ENCODE results near the gene RPL13.

Gene RPL13

DNA sequence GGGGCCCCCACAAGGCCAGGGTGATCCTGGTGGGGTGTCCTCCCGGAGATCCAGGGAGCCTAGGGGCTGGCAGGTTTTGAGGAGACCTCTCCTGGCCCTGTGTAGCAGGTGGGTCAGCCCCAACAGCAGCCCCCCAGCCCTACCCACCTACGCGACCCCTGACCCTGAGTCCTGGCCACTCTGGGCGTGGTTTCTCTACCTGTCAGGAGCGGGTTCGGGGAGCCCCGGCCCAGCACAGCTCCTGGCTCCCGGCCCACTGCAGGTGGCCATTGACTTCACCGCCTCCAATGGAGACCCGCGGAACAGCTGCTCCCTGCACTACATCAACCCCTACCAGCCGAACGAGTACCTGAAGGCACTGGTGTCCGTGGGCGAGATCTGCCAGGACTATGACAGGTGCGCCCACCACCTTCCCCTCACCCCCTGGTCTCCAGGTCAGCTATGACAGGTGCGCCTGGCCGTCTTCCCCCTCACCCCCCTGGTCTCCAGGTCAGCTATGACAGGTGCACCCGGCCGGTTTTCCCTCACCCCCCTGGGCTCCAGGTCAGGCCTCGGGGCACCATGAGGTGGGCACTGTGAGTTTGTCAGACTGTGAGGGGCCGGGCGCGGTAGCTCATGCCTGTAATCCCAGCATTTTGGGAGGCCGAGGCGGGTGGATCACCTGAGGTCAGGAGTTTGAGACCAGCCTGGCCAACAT, 28.1 kb downstream of the RPL13 start:
- no peak overlapping the region for H3K4me3 ChIP-seq (ENCODE audit: low read depth, low read length)
- TF ChIP-seq, protein P1, sequence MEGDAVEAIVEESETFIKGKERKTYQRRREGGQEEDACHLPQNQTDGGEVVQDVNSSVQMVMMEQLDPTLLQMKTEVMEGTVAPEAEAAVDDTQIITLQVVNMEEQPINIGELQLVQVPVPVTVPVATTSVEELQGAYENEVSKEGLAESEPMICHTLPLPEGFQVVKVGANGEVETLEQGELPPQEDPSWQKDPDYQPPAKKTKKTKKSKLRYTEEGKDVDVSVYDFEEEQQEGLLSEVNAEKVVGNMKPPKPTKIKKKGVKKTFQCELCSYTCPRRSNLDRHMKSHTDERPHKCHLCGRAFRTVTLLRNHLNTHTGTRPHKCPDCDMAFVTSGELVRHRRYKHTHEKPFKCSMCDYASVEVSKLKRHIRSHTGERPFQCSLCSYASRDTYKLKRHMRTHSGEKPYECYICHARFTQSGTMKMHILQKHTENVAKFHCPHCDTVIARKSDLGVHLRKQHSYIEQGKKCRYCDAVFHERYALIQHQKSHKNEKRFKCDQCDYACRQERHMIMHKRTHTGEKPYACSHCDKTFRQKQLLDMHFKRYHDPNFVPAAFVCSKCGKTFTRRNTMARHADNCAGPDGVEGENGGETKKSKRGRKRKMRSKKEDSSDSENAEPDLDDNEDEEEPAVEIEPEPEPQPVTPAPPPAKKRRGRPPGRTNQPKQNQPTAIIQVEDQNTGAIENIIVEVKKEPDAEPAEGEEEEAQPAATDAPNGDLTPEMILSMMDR (IDR thresholded peaks at IDR 0.05; ENCODE audit: borderline replicate concordance, insufficient read depth, low read depth, low read length): no peak

- no peak overlapping the region for H3K4me3 ChIP-seq (ENCODE audit: low read depth, low read length)
- TF ChIP-seq, protein P1 (IDR thresholded peaks at IDR 0.05; ENCODE audit: borderline replicate concordance, insufficient read depth, low read depth, low read length): no peak
Measured at GRCh38 chr16:89589241-89589926, 28.9 kb downstream of the RPL13 start.

DNA sequence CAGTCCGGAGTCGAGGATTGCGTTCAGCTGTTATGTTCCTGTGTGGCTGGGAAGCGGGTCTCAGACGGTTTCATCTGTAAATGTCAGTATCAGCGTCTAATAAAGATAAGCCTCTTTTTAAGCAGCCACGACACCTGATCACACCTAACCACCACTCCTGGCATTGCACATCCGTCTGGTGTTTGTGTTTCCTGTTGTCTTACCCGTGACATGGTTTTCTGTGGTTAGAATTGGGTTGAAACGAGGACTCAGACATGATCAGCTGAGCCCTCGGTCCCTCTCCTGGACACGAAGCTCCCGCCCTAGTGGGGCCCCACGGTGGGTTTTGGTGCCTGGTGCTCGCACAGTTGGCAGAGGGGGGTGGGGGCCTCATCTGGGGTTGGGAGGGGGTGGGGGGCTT, 33.4 kb downstream of the RPL13 start:
- TF ChIP-seq, protein P1 (IDR thresholded peaks at IDR 0.05; ENCODE audit: borderline replicate concordance, insufficient read depth, low read depth, low read length): no peak
- H3K4me3 ChIP-seq (ENCODE audit: low read depth, low read length): no peak overlapping the region

GRCh38 chr16:89595330-89596060, 35.0 kb downstream of the RPL13 start:
- H3K4me3 ChIP-seq (ENCODE audit: low read depth, low read length): no peak overlapping the region
- TF ChIP-seq, protein P1 (IDR thresholded peaks at IDR 0.05; ENCODE audit: borderline replicate concordance, insufficient read depth, low read depth, low read length): no peak

GRCh38 chr16:89596061-89596689, 35.7 kb downstream of the RPL13 start:
- TF ChIP-seq, protein P1 (IDR thresholded peaks at IDR 0.05; ENCODE audit: borderline replicate concordance, insufficient read depth, low read depth, low read length): no peak
- no peak overlapping the region for H3K4me3 ChIP-seq (ENCODE audit: low read depth, low read length)

DNA sequence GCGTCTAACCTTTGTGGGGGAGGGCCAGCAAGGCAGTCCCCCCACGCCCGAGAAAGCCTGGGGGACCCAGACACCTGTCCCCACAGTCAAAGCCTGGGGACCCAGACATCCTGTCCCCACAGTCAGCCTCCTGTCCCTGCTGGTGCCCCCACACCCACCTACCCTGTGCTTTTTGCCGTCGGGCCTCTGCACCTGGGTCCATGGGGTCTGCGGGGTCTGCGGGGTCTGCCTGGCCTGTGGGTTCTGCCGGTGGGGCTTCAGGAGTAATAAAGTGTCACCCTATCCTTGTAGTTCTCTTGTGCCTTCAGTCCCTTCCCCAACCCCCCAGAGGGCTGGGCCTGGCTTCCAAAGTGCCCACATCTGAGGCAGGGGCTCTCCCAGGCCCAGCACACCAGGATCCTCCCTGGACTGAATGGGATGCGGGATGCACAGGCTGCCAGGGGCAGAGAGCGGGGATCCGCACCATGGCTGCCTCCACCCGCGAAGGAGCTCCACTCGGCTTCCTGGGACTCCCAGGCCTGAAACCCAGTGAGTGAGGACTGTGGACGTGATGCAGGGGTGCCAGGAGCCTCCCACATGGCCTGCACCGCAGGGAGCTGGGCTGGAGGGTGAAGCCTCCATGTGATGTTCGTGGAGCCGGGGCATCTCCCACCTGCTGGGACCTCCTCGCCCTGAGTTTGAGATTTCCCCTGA, 36.6 kb downstream of the RPL13 start:
- no peak overlapping the region for H3K4me3 ChIP-seq (ENCODE audit: low read depth, low read length)
- TF ChIP-seq, protein P1 (IDR thresholded peaks at IDR 0.05; ENCODE audit: borderline replicate concordance, insufficient read depth, low read depth, low read length): no peak

Data from GM12875 (cell line).